ENCODE results near the gene CDH4. TPM values are rescaled to one million over a fixed set of nuclear protein-coding genes. Genes with fewer than 3 reads are reported as not detected.

CDH4 gene
- total and polyA plus RNA-seq, 2 of the 4 experiments (the other 2 are of a cell fraction), result 1.6 to 3.5 TPM

- no peak overlapping the region for H3K4me3 ChIP-seq (ENCODE audit: insufficient read depth, low read depth, low read length)
- no peak overlapping the region for H3K23ac ChIP-seq (ENCODE audit: low read depth, low read length)
- no peaks in the 10 kb centered on the region for H3K9me1 ChIP-seq (ENCODE audit: insufficient read depth, low read length)
- H3K4me2 ChIP-seq (ENCODE audit: low read depth, low read length), result no peak overlapping the region
- no peak overlapping the region for H3K56ac ChIP-seq (ENCODE audit: extremely low read depth, insufficient read depth, low read length)
- ATAC-seq (ENCODE audit: low read depth) (no peak), DNase-seq (no peak)
- dilution Hi-C loops (cut with HindIII; ENCODE audit: low sequenced_read_pairs, unreplicated experiment), result no loop called here
- H3K18ac ChIP-seq (ENCODE audit: low read depth, low read length), result no peak overlapping the region
- H4K91ac ChIP-seq (ENCODE audit: insufficient read depth, low read depth, low read length), result no peak overlapping the region
- H2BK120ac ChIP-seq (ENCODE audit: low read depth, low read length), result no peak overlapping the region
- H2BK20ac ChIP-seq (ENCODE audit: low read depth, low read length), result no peak overlapping the region
- no peaks in the 10 kb centered on the region for H4K20me1 ChIP-seq (ENCODE audit: insufficient read depth, low read length)
- H2AK5ac ChIP-seq (ENCODE audit: low read depth, low read length), result no peak overlapping the region
- no peak overlapping the region for H2AFZ ChIP-seq (replicated peaks; ENCODE audit: low read length, poor library complexity)
- no peaks in the 10 kb centered on the region for H3K4me1 ChIP-seq (ENCODE audit: control insufficient read depth, insufficient read depth, low read length)
- POLR2A ChIA-PET (ENCODE audit: unreplicated experiment), result no interaction called here
- whole genome bisulfite sequencing, 2 experiments (ENCODE audit: extremely low coverage in 2 of 2, insufficient read length in 1 of 2), result no CpG with 5 or more reads among the region's 6 CpGs
- no peaks in the 10 kb centered on the region for H3K36me3 ChIP-seq (ENCODE audit: control insufficient read depth, insufficient read depth, low read length)
- CTCF ChIA-PET, result no interaction called here
- no peak overlapping the region for H2BK15ac ChIP-seq (ENCODE audit: low read depth, low read length)
- in situ Hi-C loops (cut with MboI; ENCODE audit: low sequenced_read_pairs), result no loop called here
- no TSS peak for BruUV-seq (replicated peaks)
- no peak overlapping the region for H2AK9ac ChIP-seq (replicated peaks; ENCODE audit: low read depth, low read length, poor library complexity)
- no peak overlapping the region for H3K14ac ChIP-seq (replicated peaks; ENCODE audit: low read depth, low read length)
- intact Hi-C loops (cut with micrococcal nuclease), result no loop called here
- no peak overlapping the region for H3K27ac ChIP-seq (ENCODE audit: insufficient read depth, low read length)
- H4K5ac ChIP-seq (ENCODE audit: low read depth, low read length), result no peak overlapping the region
- peaks cover 7% of the 10 kb centered on the region for H3K9me3 ChIP-seq (ENCODE audit: control insufficient read depth, insufficient read depth, low read length)
- H3K9ac ChIP-seq (ENCODE audit: low read depth, low read length), result no peak overlapping the region
- no peaks in the 10 kb centered on the region; the same call in 1 of the 2 replicates for H3K27me3 ChIP-seq (ENCODE audit: control insufficient read depth, insufficient read depth, low read length)
- H3K79me1 ChIP-seq (ENCODE audit: low read depth in 1 of 2, low read length in 2 of 2), result no peaks in the 10 kb centered on the region
- H4K8ac ChIP-seq (ENCODE audit: low read depth in 2 of 2, low read length in 2 of 2), result no peak overlapping the region
- TF ChIP-seq CHD1 (IDR thresholded peaks at IDR 0.05; ENCODE audit: low read depth, low read length) (no peak), RFX5 (IDR thresholded peaks at IDR 0.05; ENCODE audit: low read depth, low read length) (no peak), CEBPB (IDR thresholded peaks at IDR 0.05; ENCODE audit: low read depth, low read length) (no peak), ELK1 (IDR thresholded peaks at IDR 0.05; ENCODE audit: borderline replicate concordance, low read depth, low read length) (no peak), MAZ (IDR thresholded peaks at IDR 0.05; ENCODE audit: borderline replicate concordance, low read depth, low read length) (no peak), NFE2L2 (IDR thresholded peaks at IDR 0.05; ENCODE audit: low read depth, low read length) (no peak), CTCF (conservative IDR thresholded peaks at IDR 0.05; ENCODE audit: low read depth, low read length) (no peak)
- no peak overlapping the region for H2BK5ac ChIP-seq (ENCODE audit: low read depth, low read length, poor library complexity, severe bottlenecking)
- no peak overlapping the region for H3K4ac ChIP-seq (ENCODE audit: low read depth, low read length)
Observed at GRCh38 chr20:61871160-61871559, 619.1 kb downstream of the CDH4 start.

Data from IMR-90 (cell line).